PC-9 (cell line): ENCODE measurements around the gene IL10RA. TPM values are rescaled to one million over a fixed set of nuclear protein-coding genes. Genes with fewer than 3 reads are reported as not detected.

ENCODE experiments used
- BruUV-seq: library from RNA; stranded (reverse); fragments of 400-500 nt; replicated peaks from 2 replicates; lab custom pipeline; 2021; lab: Mats Ljungman, UMichigan
- CTCF ChIA-PET: fragments of 300-600 bp; sonication (Branson Sonifier 250); formaldehyde crosslinking; loops from one replicate; lab custom pipeline; 2022; ENCODE audit warnings: antibody characterized with exemption; lab: Charles Lee
- POLR2A ChIA-PET: fragments of 300-600 bp; sonication (Branson Sonifier 250); formaldehyde crosslinking; loops from one replicate; lab custom pipeline; 2022; ENCODE audit warnings: antibody characterized with exemption; ENCODE audit not compliant: unreplicated experiment; lab: Charles Lee
- DNase-seq, 2 experiments: peaks; one replicate each; pipeline versions ENCODE4 v3.0.0 to v3.0.0-alpha.2; 2015 to 2022; ENCODE audit warnings: mixed read lengths in 1 of 2
- H2AFZ ChIP-seq: fragments of 200-600 bp; sonication (generic); 2 replicates; pipeline ENCODE4 v1.8.1; 2017; ENCODE audit warnings: antibody characterized with exemption
- H3F3A ChIP-seq: fragments of 200-600 bp; sonication (generic); 2 replicates; pipeline ENCODE4 v1.8.1; 2017; ENCODE audit warnings: antibody characterized with exemption, mild to moderate bottlenecking, low read depth; ENCODE audit not compliant: insufficient read depth
- H3K27ac ChIP-seq: fragments of 200-600 bp; sonication (generic); 2 replicates; pipeline ENCODE4 v1.6.1; 2016; ENCODE audit warnings: mixed run types
- H3K27me3 ChIP-seq: fragments of 200-600 bp; sonication (generic); 2 replicates; pipeline ENCODE4 v1.6.1; 2016; ENCODE audit warnings: low read depth, mixed run types; ENCODE audit not compliant: insufficient read depth
- H3K36me3 ChIP-seq: fragments of 200-600 bp; sonication (generic); 2 replicates; pipeline ENCODE4 v1.6.1; 2016; ENCODE audit warnings: low read depth, mixed run types
- H3K4me1 ChIP-seq: fragments of 200-600 bp; sonication (generic); replicated peaks from 2 replicates; pipeline ENCODE4 v1.6.1; 2016; ENCODE audit warnings: mixed run types; ENCODE audit not compliant: insufficient read depth
- H3K4me2 ChIP-seq: fragments of 200-600 bp; sonication (generic); 2 replicates; pipeline ENCODE4 v1.6.1; 2017; ENCODE audit warnings: mixed run types
- H3K4me3 ChIP-seq: fragments of 200-600 bp; sonication (generic); 2 replicates; pipeline ENCODE4 v1.6.1; 2016; ENCODE audit warnings: mixed run types
- H3K79me2 ChIP-seq: fragments of 200-600 bp; sonication (generic); 2 replicates; pipeline ENCODE4 v1.6.1; 2017; ENCODE audit warnings: low read depth, mixed run types
- H3K9me2 ChIP-seq: fragments of 200-600 bp; sonication (generic); 2 replicates; pipeline ENCODE4 v1.8.1; 2017; ENCODE audit warnings: mild to moderate bottlenecking; ENCODE audit not compliant: insufficient read depth
- H3K9me3 ChIP-seq: fragments of 200-600 bp; sonication (generic); 2 replicates; pipeline ENCODE4 v1.8.1; 2016; ENCODE audit warnings: low read depth; ENCODE audit not compliant: insufficient read depth
- H4K20me1 ChIP-seq: fragments of 200-600 bp; sonication (generic); 2 replicates; pipeline ENCODE4 v1.8.1; 2017; ENCODE audit not compliant: insufficient read depth
- EZH2 ChIP-seq: fragments of 200-600 bp; sonication (generic); IDR thresholded peaks from 2 replicates; pipeline ENCODE4 v1.8.0; 2017; ENCODE audit warnings: antibody characterized with exemption, low read depth
- intact Hi-C: fragments of 100-400 bp; cut with micrococcal nuclease; formaldehyde crosslinking; loops from one replicate; pipeline ENCODE4 v1.10.0; 2022; ENCODE audit not compliant: unreplicated experiment
- total RNA-seq: library from RNA; stranded (reverse); gene quantifications from 2 replicates; pipeline ENCODE4 v1.2.3, GENCODE V29; 2021
- TF ChIP-seq, protein P1 (sequence below): fragments of 200-600 bp; sonication (generic); conservative IDR thresholded peaks from 2 replicates; pipeline ENCODE4 v1.6.1; 2017; ENCODE audit warnings: mixed run types, antibody characterized with exemption, mild to moderate bottlenecking, moderate library complexity

Gene IL10RA
- total RNA-seq, 1 experiment from 2014 or later = not detected

- no peak overlapping the region for H3K4me2 ChIP-seq
- H4K20me1 ChIP-seq = no peaks in the 10 kb centered on the region
- H2AFZ ChIP-seq = no peak overlapping the region
- intact Hi-C loops = no loop called here
- BruUV-seq = no TSS peak
- ChIA-PET CTCF (no interaction called here), POLR2A (no interaction called here)
- H3F3A ChIP-seq = no peaks in the 10 kb centered on the region
- no peaks in the 10 kb centered on the region for H3K79me2 ChIP-seq
- no peak overlapping the region for H3K4me3 ChIP-seq
- H3K36me3 ChIP-seq = no peaks in the 10 kb centered on the region
- peaks cover 26% of the 10 kb centered on the region; the same call in 1 of the 2 replicates for H3K27me3 ChIP-seq
- TF ChIP-seq EZH2 = no peak
- TF ChIP-seq, protein P1, sequence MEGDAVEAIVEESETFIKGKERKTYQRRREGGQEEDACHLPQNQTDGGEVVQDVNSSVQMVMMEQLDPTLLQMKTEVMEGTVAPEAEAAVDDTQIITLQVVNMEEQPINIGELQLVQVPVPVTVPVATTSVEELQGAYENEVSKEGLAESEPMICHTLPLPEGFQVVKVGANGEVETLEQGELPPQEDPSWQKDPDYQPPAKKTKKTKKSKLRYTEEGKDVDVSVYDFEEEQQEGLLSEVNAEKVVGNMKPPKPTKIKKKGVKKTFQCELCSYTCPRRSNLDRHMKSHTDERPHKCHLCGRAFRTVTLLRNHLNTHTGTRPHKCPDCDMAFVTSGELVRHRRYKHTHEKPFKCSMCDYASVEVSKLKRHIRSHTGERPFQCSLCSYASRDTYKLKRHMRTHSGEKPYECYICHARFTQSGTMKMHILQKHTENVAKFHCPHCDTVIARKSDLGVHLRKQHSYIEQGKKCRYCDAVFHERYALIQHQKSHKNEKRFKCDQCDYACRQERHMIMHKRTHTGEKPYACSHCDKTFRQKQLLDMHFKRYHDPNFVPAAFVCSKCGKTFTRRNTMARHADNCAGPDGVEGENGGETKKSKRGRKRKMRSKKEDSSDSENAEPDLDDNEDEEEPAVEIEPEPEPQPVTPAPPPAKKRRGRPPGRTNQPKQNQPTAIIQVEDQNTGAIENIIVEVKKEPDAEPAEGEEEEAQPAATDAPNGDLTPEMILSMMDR = no peak
- DNase-seq = no peak
- H3K9me3 ChIP-seq = no peaks in the 10 kb centered on the region
- H3K4me1 ChIP-seq = no peaks in the 10 kb centered on the region
- no peak overlapping the region for H3K27ac ChIP-seq
- H3K9me2 ChIP-seq = no peaks in the 10 kb centered on the region
Observed at GRCh38 chr11:117992620-117993019, 6.4 kb downstream of the IL10RA start.

- Histone ChIP-seq H2AFZ (no peak overlapping the region), H3K9me3 (no peaks in the 10 kb centered on the region), H3K79me2 (no peaks in the 10 kb centered on the region), H4K20me1 (no peaks in the 10 kb centered on the region), H3F3A (no peaks in the 10 kb centered on the region), H3K4me3 (no peak overlapping the region), H3K4me1 (no peaks in the 10 kb centered on the region), H3K27me3 (peaks cover 17% of the 10 kb centered on the region; the same call in 1 of the 2 replicates), H3K9me2 (no peaks in the 10 kb centered on the region), H3K27ac (no peak overlapping the region), H3K4me2 (no peak overlapping the region), H3K36me3 (no peaks in the 10 kb centered on the region)
- intact Hi-C loops = no loop called here
- BruUV-seq = no TSS peak
- DNase-seq = no peak
- ChIA-PET CTCF (no interaction called here), POLR2A (no interaction called here)
- no peak for TF ChIP-seq EZH2
- TF ChIP-seq, protein P1 = no peak
Observed at GRCh38 chr11:117993988-117994745, 8.0 kb downstream of the IL10RA start.

- no peak overlapping the region for H3K4me2 ChIP-seq
- no peaks in the 10 kb centered on the region for H3K36me3 ChIP-seq
- ChIA-PET CTCF (no interaction called here), POLR2A (no interaction called here)
- H4K20me1 ChIP-seq = no peaks in the 10 kb centered on the region
- H3K79me2 ChIP-seq = no peaks in the 10 kb centered on the region
- no peaks in the 10 kb centered on the region for H3K4me1 ChIP-seq
- TF ChIP-seq, protein P1 = no peak
- no peak for TF ChIP-seq EZH2
- no peak overlapping the region for H3K4me3 ChIP-seq
- H3K27me3 ChIP-seq = peaks cover 12% of the 10 kb centered on the region; the same call in 1 of the 2 replicates
- no peaks in the 10 kb centered on the region for H3K9me3 ChIP-seq
- H2AFZ ChIP-seq = no peak overlapping the region
- H3F3A ChIP-seq = no peaks in the 10 kb centered on the region
- intact Hi-C loops = no loop called here
- no peaks in the 10 kb centered on the region for H3K9me2 ChIP-seq
- H3K27ac ChIP-seq = no peak overlapping the region
- no TSS peak for BruUV-seq
- DNase-seq = no peak
Observed at GRCh38 chr11:117995472-117995871, 9.3 kb downstream of the IL10RA start.
